ENCODE results near the gene UNC45A.
"Not testable (repeated sequence)": the region's sequence is repeated elsewhere in the genome, so short reads cannot be mapped to it uniquely, and the experiment has no call there.

The UNC45A gene

DNA sequence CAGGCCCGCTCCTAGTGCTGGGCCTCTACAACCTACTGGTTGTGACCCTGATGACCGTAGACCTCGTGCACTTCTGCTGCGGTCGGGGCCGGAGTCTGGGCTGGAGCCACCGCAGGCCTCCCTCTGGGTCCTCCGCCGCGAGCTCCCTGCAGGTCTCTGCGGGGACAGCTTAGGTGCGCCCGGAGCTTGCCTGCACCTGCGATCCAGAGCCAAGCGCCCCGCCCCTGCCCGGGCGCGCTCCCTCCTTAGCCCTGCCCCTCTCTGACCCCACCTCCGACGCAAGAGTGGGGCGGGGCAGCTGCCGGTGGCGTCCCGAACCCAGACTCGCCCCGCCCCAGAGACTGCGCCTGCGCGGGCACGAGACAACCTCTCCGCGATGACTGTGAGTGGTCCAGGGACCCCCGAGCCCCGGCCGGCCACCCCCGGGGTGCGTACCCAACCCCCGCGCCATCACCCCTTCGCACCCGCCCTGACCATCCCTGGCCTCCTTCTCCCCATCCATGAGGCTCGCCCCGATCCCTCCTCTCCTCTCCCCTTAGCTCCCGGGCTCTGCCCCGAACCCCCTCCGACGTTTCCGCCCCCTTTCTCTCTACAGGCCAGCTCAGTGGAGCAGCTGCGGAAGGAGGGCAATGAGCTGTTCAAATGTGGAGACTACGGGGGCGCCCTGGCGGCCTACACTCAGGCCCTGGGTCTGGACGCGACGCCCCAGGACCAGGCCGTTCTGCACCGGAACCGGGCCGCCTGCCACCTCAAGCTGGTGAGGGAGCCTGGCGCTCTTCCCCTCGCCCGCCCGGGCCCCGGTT lies at the start of gene UNC45A:
TSS of gene UNC45A (plus strand) at position 337 of the 803 bp plus-strand sequence. CDS start at position 377, 40 bp downstream.
- peak; percentile 88 for DNase-seq (ENCODE audit: low spot score)

DNA sequence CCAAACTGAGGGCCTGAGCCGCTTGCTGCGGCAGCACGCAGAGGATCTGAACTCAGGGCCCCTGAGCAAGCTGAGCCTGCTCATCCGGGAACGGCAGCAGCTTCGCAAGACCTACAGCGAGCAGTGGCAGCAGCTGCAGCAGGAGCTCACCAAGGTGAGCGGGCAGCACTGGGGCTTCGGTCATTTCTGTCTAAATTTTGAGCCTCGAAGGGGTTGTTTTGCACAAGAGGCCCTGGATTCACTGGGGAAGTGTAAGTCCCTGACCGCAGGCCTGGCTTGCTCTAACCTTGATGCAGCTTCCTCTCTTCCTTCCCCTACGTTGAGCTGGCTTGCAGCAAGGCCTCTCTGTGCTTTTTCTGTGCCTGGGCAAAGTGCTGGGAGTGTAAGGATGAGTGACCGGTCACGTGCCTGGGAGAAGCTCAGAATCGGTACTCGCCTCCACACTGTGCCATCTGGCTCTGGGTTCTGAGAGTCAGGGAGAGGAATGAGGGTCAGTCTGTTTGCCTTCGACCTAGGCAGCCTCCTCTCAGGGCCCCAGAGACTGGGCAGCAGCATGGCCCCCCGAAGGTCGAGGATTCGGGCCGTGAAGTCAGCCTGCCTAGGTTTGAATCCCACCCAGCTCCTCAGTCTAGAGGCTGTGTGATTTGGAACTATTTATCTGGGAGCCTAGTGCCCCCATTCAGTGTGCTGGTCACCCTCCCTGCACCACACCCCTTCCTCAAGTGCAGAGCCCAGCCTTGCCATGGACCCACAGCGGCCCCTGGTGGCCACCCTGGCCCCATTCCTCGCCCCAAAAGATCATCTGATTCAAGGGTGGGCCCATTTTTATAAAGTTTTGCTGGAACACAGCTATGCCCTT lies 49.4 kb upstream of the UNC45A start:
- DNase-seq (ENCODE audit: low spot score): peak; percentile 76

GRCh38 chr15:90886291-90886614 lies 48.8 kb upstream of the UNC45A start:
- no peak for DNase-seq (ENCODE audit: low spot score)

- no peak for DNase-seq (ENCODE audit: low spot score)
These were observed 48.0 kb upstream of the UNC45A start for GRCh38 chr15:90887037-90887481.

DNA sequence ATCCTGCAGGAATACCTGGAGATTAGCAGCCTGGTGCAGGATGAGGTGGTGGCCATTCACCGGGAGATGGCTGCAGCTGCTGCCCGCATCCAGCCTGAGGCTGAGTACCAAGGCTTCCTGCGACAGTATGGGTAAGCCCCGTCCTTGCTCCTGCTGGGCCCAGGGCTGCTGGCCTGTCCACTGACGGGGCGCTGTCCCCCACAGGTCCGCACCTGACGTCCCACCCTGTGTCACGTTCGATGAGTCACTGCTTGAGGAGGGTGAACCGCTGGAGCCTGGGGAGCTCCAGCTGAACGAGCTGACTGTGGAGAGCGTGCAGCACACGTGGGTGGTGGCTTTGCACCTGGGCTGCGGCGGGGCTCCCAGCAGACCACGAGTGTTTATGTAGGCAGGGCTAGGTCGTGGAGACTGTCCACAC lies 45.8 kb upstream of the UNC45A start:
- no peak for DNase-seq (ENCODE audit: low spot score)

- DNase-seq (ENCODE audit: low spot score): no peak
These were observed 45.2 kb upstream of the UNC45A start for GRCh38 chr15:90889736-90890456.

DNA sequence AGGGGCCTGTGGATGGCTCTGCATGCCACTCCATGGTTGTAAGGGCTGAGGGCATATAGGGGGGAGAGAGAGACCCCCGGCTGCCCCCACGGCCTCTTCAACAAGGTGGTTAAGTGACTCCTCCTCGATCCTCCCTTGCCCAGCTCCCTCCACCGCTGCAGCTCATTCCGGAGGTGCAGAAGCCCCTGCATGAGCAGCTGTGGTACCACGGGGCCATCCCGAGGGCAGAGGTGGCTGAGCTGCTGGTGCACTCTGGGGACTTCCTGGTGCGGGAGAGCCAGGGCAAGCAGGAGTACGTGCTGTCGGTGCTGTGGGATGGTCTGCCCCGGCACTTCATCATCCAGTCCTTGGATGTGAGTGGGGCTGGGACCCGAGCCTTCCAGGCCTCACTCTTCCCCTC lies 44.2 kb upstream of the UNC45A start:
- DNase-seq (ENCODE audit: low spot score): no peak

- DNase-seq (ENCODE audit: low spot score): no peak
These were observed 43.6 kb upstream of the UNC45A start for GRCh38 chr15:90891346-90891949.

DNA sequence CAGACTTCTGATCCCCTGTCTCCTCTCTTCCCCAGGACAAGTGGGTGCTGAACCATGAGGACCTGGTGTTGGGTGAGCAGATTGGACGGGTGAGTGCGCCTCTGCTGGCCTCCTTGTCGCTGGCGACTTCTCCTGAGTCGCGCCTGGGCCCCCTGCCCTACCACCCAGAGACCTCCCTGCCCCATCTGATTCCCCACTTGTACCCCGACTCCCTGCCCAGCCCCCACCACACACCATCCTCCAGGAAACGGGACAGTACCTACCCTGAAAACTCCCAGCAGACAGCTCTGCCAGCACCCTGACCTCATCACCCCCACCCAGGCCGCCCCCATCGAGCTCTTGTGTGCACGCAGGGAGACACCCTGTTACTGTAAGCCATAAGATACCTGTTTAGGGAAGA lies 43.1 kb upstream of the UNC45A start:
- DNase-seq (ENCODE audit: low spot score): no peak

- DNase-seq (ENCODE audit: low spot score): no peak
These were observed 42.4 kb upstream of the UNC45A start for GRCh38 chr15:90892498-90893174.

DNA sequence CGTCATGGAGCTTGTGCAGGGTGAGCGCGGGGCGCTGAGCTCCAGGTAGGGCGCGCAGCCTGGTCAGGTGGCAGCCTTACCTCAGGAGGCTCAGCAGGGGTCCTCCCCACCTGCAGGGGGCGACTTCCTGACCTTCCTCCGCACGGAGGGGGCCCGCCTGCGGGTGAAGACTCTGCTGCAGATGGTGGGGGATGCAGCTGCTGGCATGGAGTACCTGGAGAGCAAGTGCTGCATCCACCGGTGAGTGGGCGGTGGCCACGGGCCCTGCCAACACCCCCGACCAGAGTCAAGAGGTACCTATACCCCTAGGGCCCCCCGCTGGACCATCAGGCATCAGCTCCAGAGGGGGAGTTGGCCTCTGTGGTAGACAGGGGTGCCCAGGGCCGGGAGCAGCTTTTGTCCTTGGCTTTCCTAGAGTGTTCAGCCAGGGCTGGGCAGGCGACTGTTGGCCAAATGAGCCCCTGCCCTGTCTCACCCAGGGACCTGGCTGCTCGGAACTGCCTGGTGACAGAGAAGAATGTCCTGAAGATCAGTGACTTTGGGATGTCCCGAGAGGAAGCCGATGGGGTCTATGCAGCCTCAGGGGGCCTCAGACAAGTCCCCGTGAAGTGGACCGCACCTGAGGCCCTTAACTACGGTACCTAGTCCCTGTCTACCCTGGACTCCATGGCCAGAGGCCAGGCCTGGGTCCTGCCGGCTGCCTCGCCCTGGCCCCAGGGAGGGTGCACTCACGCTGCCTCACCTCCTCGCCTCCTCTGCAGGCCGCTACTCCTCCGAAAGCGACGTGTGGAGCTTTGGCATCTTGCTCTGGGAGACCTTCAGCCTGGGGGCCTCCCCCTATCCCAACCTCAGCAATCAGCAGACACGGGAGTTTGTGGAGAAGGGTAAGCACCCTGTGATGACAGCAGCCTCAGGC lies 41.7 kb upstream of the UNC45A start:
- DNase-seq (ENCODE audit: low spot score): no peak

- DNase-seq (ENCODE audit: low spot score): peak; percentile 69
These were observed 39.4 kb upstream of the UNC45A start for GRCh38 chr15:90895571-90896117.

DNA sequence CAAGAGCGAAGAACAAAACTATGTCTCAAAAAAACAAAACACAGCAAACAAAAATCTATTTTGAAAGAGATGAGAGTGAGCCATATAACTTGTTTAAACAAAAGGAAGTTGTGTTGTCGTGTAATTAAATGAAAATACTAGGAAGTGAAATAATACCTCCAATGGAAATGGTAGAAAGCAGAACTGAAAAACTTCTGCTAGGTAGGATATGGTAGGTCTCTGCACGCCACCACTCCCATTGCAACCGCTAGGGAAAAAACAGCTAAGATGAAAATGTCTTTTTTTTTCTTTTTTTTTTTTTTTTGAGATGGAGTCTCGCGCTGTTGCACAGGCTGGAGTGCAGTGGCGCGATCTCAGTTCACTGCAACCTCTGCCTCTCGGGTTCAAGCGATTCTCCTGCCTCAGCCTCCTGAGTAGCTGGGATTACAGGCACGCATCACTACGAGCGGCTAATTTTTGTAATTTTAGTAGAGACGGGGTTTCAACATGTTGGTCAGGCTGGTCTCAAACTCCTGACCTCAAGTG lies 37.9 kb upstream of the UNC45A start:
- DNase-seq (ENCODE audit: low spot score): not testable (repeated sequence)

DNA sequence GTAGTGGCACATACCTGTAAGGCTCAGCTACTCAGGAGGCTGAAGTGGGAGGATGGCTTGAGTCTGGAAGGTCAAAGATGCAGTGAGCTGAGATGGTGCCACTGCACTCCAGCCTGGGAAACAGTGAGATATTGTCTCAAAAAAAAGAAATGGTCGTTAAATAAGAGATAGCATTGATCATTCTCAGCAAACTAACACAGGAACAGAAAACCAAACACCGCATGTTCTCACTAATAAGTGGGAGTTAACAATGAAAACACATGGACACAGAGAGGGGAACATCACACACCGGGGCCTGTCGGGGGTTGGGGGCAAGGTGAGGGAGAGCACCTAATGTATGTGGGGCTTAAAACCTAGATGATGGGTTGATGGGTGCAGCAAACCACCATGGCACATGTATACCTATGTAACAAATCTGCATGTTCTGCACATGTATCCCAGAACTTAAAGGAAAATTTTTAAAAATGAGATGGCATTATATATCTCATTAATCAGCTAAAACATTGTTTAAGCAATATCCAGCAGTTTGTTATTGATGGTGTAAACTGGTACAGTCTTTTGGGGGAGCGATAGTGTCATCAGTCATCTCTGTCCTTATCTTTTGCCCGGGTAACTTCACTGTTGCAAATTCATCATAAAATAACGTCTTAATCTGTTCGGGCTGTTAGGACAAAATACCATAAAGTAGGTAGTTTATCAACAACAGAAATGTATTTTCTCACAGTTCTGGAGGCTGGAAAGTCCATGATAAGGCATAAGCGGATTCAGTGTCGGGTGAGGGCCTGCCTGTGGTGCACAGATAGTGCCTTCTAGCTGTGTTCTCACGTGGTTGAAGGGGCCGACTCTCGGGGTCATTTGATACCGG lies 33.7 kb upstream of the UNC45A start:
- no peak for DNase-seq (ENCODE audit: low spot score)

GRCh38 chr15:90902040-90902839 lies 32.8 kb upstream of the UNC45A start:
- DNase-seq (ENCODE audit: low spot score): peak; percentile 66

DNA sequence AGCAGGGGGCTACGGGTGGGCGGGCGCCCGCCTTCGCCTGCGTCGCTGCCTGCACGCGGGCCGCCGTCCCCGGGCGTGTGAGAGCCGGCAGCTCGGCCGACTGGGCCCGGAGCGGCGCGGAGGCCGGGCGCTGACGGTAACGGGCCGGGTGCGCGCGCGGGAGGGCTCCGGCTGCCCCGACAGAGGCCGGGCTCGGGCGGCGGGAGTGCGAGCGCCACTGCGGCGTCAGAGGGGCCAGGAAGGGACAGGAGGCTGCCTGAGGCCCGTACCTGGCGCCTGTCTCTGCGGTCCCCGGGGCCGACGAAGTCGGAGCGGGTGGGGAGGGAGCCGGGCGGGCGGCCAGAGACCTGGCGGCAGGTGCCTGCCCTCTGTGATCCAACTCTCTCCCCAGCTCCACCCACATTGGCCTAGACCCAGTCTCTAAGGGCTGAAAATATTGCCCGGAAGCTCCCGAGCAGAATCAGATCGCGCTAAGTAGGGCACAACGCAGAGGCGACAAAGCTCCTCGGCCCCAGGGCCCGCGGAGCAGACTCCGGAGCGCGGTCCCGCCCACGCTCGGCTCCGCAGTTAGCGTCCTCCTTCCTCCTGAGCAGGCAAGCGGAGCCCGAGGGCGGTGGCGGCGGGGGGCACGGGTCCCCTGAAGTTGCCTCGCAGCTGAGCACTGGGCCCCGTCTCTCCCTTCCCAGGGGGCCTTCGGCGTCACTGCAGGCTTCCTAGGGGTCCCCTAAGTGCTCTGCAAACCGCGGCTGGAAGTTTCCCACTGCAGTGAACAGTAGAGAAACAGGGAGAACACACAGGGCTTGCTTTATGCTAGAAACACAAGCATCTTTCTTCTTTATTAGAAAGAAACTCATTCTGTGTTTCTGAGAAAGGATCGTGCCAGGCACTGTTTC lies 32.0 kb upstream of the UNC45A start, which contains the start of gene MAN2A2:
TSS of gene MAN2A2 (plus strand) at position 463 of the 893 bp plus-strand sequence. CDS start 906 bp downstream, outside the sequence.
- DNase-seq (ENCODE audit: low spot score): peak; percentile 42

Measured in kidney capillary endothelial cell (primary cell).